ENCODE results near the gene CYP27B1.

Gene CYP27B1

DNA sequence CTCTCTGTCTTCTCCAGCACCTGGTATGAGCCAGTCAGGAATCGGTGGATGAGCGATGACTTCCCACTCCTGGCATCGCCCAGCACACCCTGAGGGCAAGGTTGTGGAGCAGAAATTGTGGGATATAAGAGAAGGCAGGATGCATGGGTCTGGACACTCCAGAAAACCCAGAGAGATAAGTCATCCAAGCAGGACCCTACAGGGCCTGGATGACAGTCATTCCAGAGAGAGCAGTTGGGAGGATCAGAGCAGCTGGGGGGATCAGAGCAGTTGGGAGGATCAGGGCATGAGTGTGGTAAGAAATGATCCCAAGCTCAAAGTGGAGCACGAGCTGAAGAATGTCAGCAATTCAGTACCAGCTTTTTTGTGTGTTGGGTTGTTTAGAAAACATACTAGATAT is 32.3 kb downstream of the CYP27B1 start:
- DNase-seq = no peak

- DNase-seq = no peak
These were observed 33.0 kb downstream of the CYP27B1 start for GRCh38 chr12:57733928-57734327.

DNA sequence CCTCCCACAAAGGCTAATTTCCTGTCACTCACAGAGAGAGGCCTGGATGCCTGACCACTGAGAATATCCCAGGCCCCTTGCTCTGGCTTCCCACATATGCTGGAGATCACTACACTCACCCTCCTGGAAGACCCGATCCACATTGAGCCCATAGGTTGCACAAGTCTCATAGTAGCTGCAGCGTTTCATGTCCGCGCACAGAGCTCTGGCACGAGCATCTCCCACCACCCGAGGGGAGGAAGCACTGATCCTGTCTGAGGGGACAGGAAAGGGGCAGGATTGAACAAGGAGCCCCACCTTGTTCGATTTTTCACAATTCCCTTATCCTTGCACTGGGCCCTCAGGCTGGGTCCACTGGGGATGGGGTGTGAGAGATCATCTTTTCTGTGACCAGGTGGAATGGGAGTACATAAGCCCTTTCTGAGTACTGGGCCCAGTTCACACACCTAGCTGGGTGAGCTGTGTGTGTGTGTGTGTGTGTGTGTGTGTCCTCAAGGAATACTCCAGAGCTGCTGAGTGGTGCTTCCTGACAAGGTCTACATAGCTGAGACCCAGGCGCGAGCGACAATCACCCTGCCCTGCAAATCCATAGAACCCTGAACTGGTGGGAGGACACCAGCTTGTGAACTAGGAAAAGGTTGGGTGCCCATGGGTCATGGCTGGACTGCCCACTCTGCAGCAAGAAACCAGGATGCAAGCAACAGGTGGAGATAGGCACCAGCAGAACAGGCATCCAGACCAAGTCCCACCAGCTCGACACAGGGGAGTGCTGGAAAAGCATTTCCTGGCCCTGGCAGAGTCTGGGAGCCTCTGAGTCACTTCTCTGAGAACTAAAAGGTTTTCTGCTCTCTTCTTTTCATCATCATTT is 33.9 kb downstream of the CYP27B1 start:
- DNase-seq = no peak

- DNase-seq = no peak
These were observed 34.6 kb downstream of the CYP27B1 start for GRCh38 chr12:57732270-57732669.

- DNase-seq = no peak
These were observed 35.3 kb downstream of the CYP27B1 start for GRCh38 chr12:57731411-57732080.

- no peak for DNase-seq
These were observed 36.4 kb downstream of the CYP27B1 start for GRCh38 chr12:57730336-57731067.

DNA sequence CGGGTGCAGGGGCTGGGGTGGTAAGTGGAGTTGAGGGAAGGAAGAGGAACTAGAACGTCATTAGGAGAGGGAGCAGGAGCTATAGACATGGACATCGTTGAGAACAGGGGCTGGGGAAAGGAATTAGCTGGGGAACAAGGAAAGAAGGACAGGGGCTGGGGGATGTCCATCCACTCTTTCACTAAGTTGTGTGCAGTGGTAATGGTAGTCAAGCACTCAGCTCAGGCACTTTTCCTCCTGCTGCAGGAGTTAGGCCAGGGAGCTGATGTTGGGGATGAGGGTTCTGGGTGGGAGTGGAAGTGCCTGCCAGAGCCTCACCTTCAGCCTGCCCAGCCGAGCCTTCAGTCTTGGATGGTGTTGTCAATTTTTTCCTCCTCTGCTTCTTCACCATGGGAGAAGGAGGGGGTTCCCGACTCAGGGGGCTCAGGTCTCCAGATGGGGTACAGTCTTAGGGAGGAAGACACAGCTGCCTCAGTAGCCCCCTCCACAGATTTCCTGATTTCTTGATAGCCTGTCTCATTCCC is 37.5 kb downstream of the CYP27B1 start:
- DNase-seq = no peak

- DNase-seq = peak; percentile 16
These were observed 39.0 kb downstream of the CYP27B1 start for GRCh38 chr12:57727758-57728395.

GRCh38 chr12:57726884-57727757 is 39.8 kb downstream of the CYP27B1 start:
- peak; percentile 14 for DNase-seq

DNA sequence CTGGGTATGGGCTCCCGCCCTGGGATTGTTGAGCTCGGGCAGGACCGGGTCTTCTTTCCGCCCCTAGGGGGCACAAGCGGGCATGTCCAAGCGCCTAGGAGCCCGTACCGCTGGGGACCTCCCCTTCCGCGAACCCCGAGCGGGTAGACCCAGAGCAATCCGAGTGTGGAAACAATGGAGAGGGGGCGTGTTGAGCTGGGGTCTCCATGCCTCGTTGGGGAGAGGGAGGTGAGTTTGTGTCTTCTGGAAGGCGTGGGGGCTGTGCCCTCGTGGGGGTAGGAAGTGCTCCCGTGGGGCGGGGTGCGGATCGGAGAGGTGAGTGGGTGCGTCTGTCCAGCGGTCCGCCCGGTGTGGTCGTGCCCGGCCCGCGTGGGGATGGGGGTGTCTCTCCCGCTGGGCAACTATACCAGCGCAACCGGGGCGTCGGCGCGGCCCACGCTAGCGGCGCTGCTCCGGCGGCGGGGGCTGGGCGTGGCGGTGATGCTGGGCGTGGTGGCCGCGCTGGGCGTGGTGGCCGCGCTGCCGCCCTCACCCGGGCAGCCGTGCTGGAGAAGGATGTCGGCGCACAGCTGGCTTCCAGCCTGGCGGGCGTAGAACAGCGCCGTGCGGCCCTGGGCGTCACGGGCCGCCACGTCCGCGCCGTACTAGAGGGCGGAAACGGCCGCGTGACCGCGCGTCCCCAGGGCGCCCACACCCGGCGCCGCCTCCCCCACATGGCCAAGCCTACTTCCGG is 40.6 kb downstream of the CYP27B1 start:
- DNase-seq = peak; percentile 52

DNA sequence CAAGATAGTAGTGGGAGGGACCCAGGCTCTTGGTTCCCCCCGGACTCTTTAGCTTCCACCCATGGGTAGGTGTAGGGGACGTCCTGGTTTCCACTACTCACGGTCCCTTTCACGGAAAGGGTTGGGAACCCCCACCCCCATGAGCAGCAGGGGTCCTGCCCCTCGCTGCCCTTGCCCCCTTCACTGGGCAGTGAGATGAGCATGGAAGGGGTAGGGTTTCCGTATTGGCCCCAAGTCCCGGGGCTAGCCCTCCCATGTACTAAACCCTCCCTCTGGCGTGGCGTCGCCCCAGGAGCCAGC is 41.1 kb downstream of the CYP27B1 start:
- DNase-seq = no peak

DNA sequence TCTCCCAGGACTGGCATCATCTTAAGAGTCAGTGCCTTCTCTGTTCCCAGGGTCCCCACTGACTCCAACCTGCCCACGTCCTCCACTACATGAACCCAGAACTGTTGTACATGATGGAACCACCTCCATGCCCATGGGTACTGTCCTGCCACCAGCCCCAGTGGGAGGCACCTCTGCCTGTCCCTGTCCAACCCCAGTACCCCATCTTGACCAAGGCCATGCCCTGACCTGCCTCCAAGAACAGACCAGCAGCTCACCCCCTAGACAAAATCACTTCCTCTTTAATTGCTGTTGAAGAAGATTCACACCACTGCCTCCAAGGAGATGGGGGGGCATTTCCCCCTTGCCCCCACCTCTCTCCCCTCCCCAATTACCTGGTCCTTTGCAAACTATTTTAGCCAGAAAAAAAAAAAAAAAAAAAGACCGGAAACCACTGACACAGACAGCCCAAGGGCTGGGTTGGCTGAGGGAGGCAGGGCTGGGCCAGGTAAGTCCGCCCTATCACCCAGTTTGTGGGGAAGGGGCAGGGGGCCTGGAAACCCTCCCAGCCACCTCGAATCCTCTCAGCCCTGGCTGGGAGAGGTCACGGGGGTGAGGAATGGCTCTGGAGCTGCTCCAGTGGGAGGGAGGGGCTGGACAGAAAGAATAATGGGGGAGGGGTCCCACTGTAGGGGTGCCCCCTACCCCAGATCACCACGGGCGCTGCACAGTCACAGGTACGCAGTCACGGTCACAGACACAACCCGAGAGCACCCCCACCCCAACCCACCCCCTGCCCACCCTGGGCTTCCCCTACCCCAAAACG is 41.7 kb downstream of the CYP27B1 start:
- peak; percentile 21 for DNase-seq

- DNase-seq = peak; percentile 23
These were observed 42.6 kb downstream of the CYP27B1 start for GRCh38 chr12:57724003-57724935.

DNA sequence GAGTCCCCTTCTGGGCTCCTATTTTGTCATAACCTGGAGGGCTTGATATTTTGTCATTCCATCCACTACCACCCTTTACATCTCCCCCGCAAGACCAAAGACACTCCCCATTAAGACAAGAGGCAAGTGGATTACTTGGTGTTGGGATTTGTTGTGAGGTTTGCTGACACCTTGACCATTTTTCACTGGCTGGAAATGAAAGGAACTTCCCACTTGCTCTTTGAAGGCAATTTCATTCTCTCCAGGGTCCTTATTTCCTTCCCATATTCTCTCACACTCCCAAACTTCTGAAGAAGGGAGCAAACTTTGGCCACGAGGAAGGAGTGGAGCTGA is 43.3 kb downstream of the CYP27B1 start:
- no peak for DNase-seq

GRCh38 chr12:57722716-57723629 is 43.9 kb downstream of the CYP27B1 start:
- DNase-seq = peak; percentile 18

- peak; percentile 15 for DNase-seq
These were observed 44.9 kb downstream of the CYP27B1 start for GRCh38 chr12:57721846-57722608.

All from stimulated activated CD8-positive, alpha-beta memory T cell treated with anti-CD3 and anti-CD28 coated beads, Interleukin-4, amount 100 ng/mL, for 48 hours (primary cell).